Fibroblast of lung (primary cell): ENCODE data around the gene NUP155. TPM values are rescaled to one million over a fixed set of nuclear protein-coding genes. Genes with fewer than 3 reads are reported as not detected.
"Not testable (repeated sequence)": the region's sequence is repeated elsewhere in the genome, so short reads cannot be mapped to it uniquely, and the experiment has no call there.

ENCODE experiments used
- DNase-seq, 2 donors: peaks; one replicate each; pipeline versions ENCODE4 v3.0.0 to v3.0.0-alpha.2; 2010; ENCODE audit warnings: low read depth in 2 of 2
- H2AFZ ChIP-seq: 2 replicates; pipeline ENCODE4 v1.5.1; 2012; ENCODE audit warnings: low read length, control low read depth, inconsistent platforms
- H3K27ac ChIP-seq: 2 replicates; pipeline ENCODE4 v1.5.1; 2011; ENCODE audit warnings: low read length, control low read depth; ENCODE audit not compliant: insufficient read depth
- H3K27me3 ChIP-seq: 2 replicates; pipeline ENCODE4 v1.5.1; 2011; ENCODE audit warnings: mild to moderate bottlenecking, low read length; ENCODE audit not compliant: control insufficient read depth, insufficient read depth
- H3K36me3 ChIP-seq: 2 replicates; pipeline ENCODE4 v1.5.1; 2011; ENCODE audit warnings: low read length; ENCODE audit not compliant: control insufficient read depth, insufficient read depth
- H3K4me1 ChIP-seq: 2 replicates; pipeline ENCODE4 v1.5.1; 2011; ENCODE audit warnings: low read length; ENCODE audit not compliant: control insufficient read depth, insufficient read depth; ENCODE audit errors: extremely low read depth
- H3K4me2 ChIP-seq: 2 replicates; pipeline ENCODE4 v1.5.1; 2011; ENCODE audit warnings: low read length, control low read depth; ENCODE audit not compliant: insufficient read depth; ENCODE audit errors: extremely low read depth
- H3K4me3 ChIP-seq, 4 experiments: fragments of 200-600 bp in 1 of 4; sonication (generic) in 1 of 4; replicated peaks in 1 of 4; 2 replicates each; pipeline ENCODE4 v1.5.1; 2011 to 2016; ENCODE audit warnings: low read length in 4 of 4, low read depth in 3 of 4, mild to moderate bottlenecking in 3 of 4, control low read depth in 2 of 4, inconsistent platforms in 1 of 4, mixed read lengths in 1 of 4; ENCODE audit not compliant: insufficient read depth in 1 of 4; ENCODE audit errors: control extremely low read depth in 1 of 4
- H3K79me2 ChIP-seq: 2 replicates; pipeline ENCODE4 v1.5.1; 2012; ENCODE audit warnings: mild to moderate bottlenecking, low read length, inconsistent platforms; ENCODE audit not compliant: control insufficient read depth, insufficient read depth
- H3K9ac ChIP-seq: 2 replicates; pipeline ENCODE4 v1.5.1; 2011; ENCODE audit warnings: mild to moderate bottlenecking, low read length, control low read depth; ENCODE audit not compliant: insufficient read depth
- H3K9me3 ChIP-seq: 2 replicates; pipeline ENCODE4 v1.5.1; 2012; ENCODE audit warnings: low read depth, low read length; ENCODE audit not compliant: control insufficient read depth, insufficient read depth
- H4K20me1 ChIP-seq: 2 replicates; pipeline ENCODE4 v1.5.1; 2011; ENCODE audit warnings: low read length; ENCODE audit not compliant: control insufficient read depth, insufficient read depth; ENCODE audit errors: extremely low read depth
- EZH2 ChIP-seq: IDR thresholded peaks from 2 replicates; pipeline ENCODE4 v1.5.1; 2012; ENCODE audit warnings: low read length, control low read depth, mild to moderate bottlenecking; ENCODE audit errors: missing control alignments
- polyA plus RNA-seq, 2 donors: library from polyadenylated mRNA; depleted of rRNA in 1 of 2; stranded (reverse) in 1 of 2; unstranded in 1 of 2; fragments of >200 nt; gene quantifications; 2 replicates each; pipeline ENCODE4 v1.2.1, GENCODE V29; 2011 to 2012; ENCODE audit warnings: missing spikeins in 1 of 2
- total RNA-seq: library from RNA; depleted of rRNA; stranded (reverse); fragments of >200 nt; gene quantifications from 2 replicates; pipeline ENCODE4 v1.2.1, GENCODE V29; 2014
- TF ChIP-seq, protein P1 (sequence below), 2 donors: IDR thresholded peaks in 1 of 2; conservative IDR thresholded peaks in 1 of 2; 1 replicate in 1 of 2; 2 replicates in 1 of 2; pipeline ENCODE4 v1.5.1; 2011 to 2012; ENCODE audit warnings: low read length in 2 of 2, control low read depth in 1 of 2, inconsistent platforms in 1 of 2, low read depth in 1 of 2, mild to moderate bottlenecking in 1 of 2

The NUP155 gene
- total and polyA plus RNA-seq, 2 donors (not counting 1 experiment from before 2014, with no cell fraction given): 16.6 to 26.3 TPM

DNA sequence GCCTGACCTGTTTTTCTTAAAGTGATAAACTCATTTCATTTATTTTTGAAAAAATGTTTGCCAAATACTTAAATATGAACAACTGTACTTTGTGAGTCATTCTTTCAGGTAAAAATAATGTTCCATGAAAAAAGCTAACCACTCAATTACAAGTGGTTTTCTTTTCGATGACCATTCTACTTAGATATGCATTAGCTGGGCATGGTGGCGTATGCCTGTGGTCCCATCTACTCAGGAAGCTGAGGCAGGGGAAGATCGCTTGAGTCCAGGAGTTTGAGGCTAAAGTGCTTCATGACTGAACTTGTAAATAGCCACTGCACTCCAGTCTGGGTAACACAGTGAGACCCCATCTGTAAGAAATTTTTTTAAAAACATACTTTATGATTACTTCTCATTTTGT is 4.2 kb upstream of the NUP155 start:
- Histone ChIP-seq H3K9ac (no peak overlapping the region), H3K27me3 (no peaks in the 10 kb centered on the region), H3K9me3 (no peaks in the 10 kb centered on the region), H3K4me1 (no peaks in the 10 kb centered on the region), H3K79me2 (peaks cover 8% of the 10 kb centered on the region), H4K20me1 (no peaks in the 10 kb centered on the region), H3K36me3 (no peaks in the 10 kb centered on the region), H3K27ac (no peak overlapping the region), H2AFZ (no peak overlapping the region), H3K4me2 (no peak overlapping the region), H3K4me3 (no peak overlapping the region)
- TF ChIP-seq EZH2: no peak
- TF ChIP-seq, protein P1, sequence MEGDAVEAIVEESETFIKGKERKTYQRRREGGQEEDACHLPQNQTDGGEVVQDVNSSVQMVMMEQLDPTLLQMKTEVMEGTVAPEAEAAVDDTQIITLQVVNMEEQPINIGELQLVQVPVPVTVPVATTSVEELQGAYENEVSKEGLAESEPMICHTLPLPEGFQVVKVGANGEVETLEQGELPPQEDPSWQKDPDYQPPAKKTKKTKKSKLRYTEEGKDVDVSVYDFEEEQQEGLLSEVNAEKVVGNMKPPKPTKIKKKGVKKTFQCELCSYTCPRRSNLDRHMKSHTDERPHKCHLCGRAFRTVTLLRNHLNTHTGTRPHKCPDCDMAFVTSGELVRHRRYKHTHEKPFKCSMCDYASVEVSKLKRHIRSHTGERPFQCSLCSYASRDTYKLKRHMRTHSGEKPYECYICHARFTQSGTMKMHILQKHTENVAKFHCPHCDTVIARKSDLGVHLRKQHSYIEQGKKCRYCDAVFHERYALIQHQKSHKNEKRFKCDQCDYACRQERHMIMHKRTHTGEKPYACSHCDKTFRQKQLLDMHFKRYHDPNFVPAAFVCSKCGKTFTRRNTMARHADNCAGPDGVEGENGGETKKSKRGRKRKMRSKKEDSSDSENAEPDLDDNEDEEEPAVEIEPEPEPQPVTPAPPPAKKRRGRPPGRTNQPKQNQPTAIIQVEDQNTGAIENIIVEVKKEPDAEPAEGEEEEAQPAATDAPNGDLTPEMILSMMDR (conservative IDR thresholded peaks at IDR 0.05 in 1 of 2, IDR thresholded peaks at IDR 0.05 in 1 of 2; ENCODE audit: low read depth in 1 of 2, low read length in 2 of 2): no peak
- DNase-seq: peak in 1 of 2 donors; percentile 52

DNA sequence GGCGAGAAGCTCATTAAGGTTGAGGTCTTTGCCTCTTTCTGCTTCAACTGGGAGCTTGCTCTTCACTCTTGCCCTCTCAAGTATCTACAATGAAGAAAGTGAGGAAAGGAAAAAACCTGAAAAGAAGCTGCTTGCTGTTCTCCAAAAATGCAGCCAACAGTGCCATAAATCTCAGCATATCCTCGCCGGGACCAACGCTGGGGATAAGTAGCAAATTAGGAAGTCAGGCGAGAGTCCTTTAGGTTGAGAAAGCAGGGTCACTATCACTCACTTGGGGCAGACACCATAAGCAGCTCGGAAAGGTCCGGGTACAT is 399 bp downstream of the NUP155 start:
- TF ChIP-seq, protein P1 (conservative IDR thresholded peaks at IDR 0.05 in 1 of 2, IDR thresholded peaks at IDR 0.05 in 1 of 2; ENCODE audit: low read depth in 1 of 2, low read length in 2 of 2): no peak
- no peak for TF ChIP-seq EZH2
- Histone ChIP-seq H2AFZ (peak overlapping the region; percentile 94), H3K79me2 (peaks cover 47% of the 10 kb centered on the region), H3K36me3 (no peaks in the 10 kb centered on the region), H3K9ac (peak overlapping the region; percentile 84), H3K27ac (peak overlapping the region; percentile 90), H3K4me1 (peaks cover 2% of the 10 kb centered on the region), H3K9me3 (no peaks in the 10 kb centered on the region), H3K4me3 (peak overlapping the region; percentile 78 to 99 (median 92)), H3K27me3 (no peaks in the 10 kb centered on the region), H3K4me2 (peak overlapping the region; percentile 60), H4K20me1 (no peaks in the 10 kb centered on the region)
- peak in 1 of 2 donors; percentile 0 for DNase-seq

DNA sequence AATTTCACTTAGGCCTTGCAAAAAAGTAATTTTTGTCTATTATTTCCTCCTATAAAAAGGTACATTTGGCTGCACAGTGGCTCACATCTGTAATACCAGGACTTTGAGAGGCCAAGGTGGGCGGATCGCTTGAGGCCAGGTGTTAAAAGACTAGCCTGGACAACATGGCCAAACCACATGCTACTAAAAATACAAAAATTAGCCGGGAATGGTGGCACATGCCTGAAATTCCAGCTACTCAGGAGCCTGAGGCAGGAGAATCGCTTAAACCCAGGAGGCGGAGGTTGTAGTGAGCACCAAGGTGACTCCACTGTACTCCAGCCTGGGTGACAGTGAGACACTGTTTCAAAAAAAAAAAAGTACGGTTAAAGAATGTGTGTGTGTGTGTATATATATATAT is 15.7 kb downstream of the NUP155 start:
- no peak overlapping the region for H3K4me2 ChIP-seq
- H3K27me3 ChIP-seq: no peaks in the 10 kb centered on the region
- no peak for TF ChIP-seq EZH2
- TF ChIP-seq, protein P1 (conservative IDR thresholded peaks at IDR 0.05 in 1 of 2, IDR thresholded peaks at IDR 0.05 in 1 of 2; ENCODE audit: low read depth in 1 of 2, low read length in 2 of 2): no peak
- H3K9me3 ChIP-seq: no peaks in the 10 kb centered on the region
- no peaks in the 10 kb centered on the region for H3K79me2 ChIP-seq
- no peaks in the 10 kb centered on the region for H3K4me1 ChIP-seq
- no peak overlapping the region for H3K27ac ChIP-seq
- no peaks in the 10 kb centered on the region for H4K20me1 ChIP-seq
- no peak for DNase-seq
- H2AFZ ChIP-seq: no peak overlapping the region
- H3K36me3 ChIP-seq: peaks cover 3% of the 10 kb centered on the region
- H3K4me3 ChIP-seq: no peak overlapping the region
- no peak overlapping the region for H3K9ac ChIP-seq

GRCh38 chr5:37342741-37343140 is 28.2 kb downstream of the NUP155 start:
- not testable (repeated sequence) for H3K27ac ChIP-seq, H3K36me3 ChIP-seq, H2AFZ ChIP-seq, H4K20me1 ChIP-seq, H3K79me2 ChIP-seq, H3K4me2 ChIP-seq, H3K27me3 ChIP-seq, H3K4me1 ChIP-seq, H3K9me3 ChIP-seq, DNase-seq, H3K9ac ChIP-seq, H3K4me3 ChIP-seq

DNA sequence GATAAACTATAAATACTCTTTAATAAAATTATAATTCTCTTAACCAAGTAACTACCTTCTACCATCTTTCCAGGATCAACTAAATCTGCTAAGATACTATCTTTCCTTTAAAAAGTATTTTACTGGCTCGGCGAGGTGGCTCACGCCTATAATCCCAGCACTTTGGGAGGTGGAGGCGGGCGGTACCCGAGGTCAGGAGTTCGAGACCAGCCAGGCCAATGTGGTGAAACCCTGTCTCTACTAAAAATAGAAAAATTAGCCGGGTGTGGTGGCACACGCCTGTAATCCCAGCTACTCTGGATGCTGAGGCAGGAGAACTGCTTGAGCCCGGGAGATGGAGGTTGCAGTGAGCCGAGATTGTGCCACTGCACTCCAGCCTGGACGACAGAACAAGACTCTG is 36.2 kb downstream of the NUP155 start:
- H3K4me1 ChIP-seq, H3K9me3 ChIP-seq, H4K20me1 ChIP-seq, H3K4me2 ChIP-seq, H3K9ac ChIP-seq, H3K27me3 ChIP-seq, H2AFZ ChIP-seq, H3K79me2 ChIP-seq, DNase-seq, H3K36me3 ChIP-seq, H3K27ac ChIP-seq, H3K4me3 ChIP-seq: not testable (repeated sequence)
